ENCODE data around the gene USP36. TPM values are rescaled to one million over a fixed set of nuclear protein-coding genes. Genes with fewer than 3 reads are reported as not detected.

USP36 gene
- total and polyA plus RNA-seq, 7 donors, result 6.7 to 49.3 (median 25.5) TPM

DNA sequence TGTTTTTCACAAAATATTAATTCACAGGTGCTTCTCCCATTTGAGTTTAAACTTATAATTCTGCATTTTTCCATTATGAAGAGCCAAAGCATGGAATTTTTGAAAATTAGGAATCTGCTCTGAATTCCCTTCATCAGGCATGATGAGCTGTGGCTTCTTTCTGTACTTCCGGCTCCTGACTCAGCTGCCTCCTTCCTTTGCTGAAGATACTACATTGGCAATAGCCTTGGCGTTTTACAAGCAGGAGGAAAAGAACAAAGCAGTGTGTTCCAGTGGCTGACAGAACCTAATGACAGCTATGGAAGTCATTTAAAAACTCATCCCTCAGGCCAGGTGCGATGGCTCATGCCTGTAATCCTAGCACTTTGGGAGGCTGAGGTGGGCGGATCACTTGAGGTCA, 18.4 kb upstream of the USP36 start:
- H3K36me3 ChIP-seq, result peaks cover 12 to 73% (median 28%) of the 10 kb centered on the region in 4 donors
- intact Hi-C loops (cut with DNase I), result no loop called here
- H3K4me3 ChIP-seq, result no peak overlapping the region
- H3K4me1 ChIP-seq, result peaks cover 0 to 19% (median 14%) of the 10 kb centered on the region in 4 donors
- no peak for DNase-seq
- no peaks in the 10 kb centered on the region for H3K27me3 ChIP-seq
- H3K9me3 ChIP-seq, result no peaks in the 10 kb centered on the region
- H3K27ac ChIP-seq, result no peak overlapping the region
- TF ChIP-seq, protein P1, sequence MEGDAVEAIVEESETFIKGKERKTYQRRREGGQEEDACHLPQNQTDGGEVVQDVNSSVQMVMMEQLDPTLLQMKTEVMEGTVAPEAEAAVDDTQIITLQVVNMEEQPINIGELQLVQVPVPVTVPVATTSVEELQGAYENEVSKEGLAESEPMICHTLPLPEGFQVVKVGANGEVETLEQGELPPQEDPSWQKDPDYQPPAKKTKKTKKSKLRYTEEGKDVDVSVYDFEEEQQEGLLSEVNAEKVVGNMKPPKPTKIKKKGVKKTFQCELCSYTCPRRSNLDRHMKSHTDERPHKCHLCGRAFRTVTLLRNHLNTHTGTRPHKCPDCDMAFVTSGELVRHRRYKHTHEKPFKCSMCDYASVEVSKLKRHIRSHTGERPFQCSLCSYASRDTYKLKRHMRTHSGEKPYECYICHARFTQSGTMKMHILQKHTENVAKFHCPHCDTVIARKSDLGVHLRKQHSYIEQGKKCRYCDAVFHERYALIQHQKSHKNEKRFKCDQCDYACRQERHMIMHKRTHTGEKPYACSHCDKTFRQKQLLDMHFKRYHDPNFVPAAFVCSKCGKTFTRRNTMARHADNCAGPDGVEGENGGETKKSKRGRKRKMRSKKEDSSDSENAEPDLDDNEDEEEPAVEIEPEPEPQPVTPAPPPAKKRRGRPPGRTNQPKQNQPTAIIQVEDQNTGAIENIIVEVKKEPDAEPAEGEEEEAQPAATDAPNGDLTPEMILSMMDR (IDR thresholded peaks at IDR 0.05), result no peak
- TF ChIP-seq EP300 (IDR thresholded peaks at IDR 0.05), result no peak
- no peak for TF ChIP-seq POLR2AphosphoS5 (IDR thresholded peaks at IDR 0.05)
- TF ChIP-seq POLR2A (IDR thresholded peaks at IDR 0.05), result no peak
- 85 to 91% methylated on average over 4 of the region's 4 CpGs for WGBS, 2 donors

DNA sequence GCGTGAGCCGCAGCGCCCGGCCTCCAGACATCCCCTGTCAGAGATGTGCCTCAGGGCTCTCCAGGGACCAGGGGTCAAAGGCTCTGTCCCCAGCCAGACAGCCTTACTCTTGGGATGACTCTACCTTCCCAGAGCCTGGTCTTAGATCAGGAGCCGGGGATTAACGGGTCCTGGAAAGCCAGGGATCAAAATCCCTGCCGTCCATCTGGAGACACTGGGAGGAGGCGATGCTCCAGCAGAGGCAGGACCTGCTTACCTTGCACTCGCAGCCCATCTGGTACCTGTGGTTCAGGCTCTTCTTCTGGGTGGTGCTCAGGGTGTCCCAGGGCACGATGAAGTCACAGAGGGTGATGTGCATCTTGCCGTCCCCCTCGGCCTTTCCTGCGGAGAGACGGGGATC, 16.7 kb upstream of the USP36 start:
- TF ChIP-seq EP300 (IDR thresholded peaks at IDR 0.05), result no peak
- no peak for TF ChIP-seq POLR2AphosphoS5 (IDR thresholded peaks at IDR 0.05)
- TF ChIP-seq POLR2A (IDR thresholded peaks at IDR 0.05), result no peak
- TF ChIP-seq, protein P1 (IDR thresholded peaks at IDR 0.05), result no peak
- peaks cover 0 to 11% (median 9%) of the 10 kb centered on the region in 4 donors for H3K4me1 ChIP-seq
- peaks cover 12 to 75% (median 31%) of the 10 kb centered on the region in 4 donors for H3K36me3 ChIP-seq
- H3K27ac ChIP-seq, result no peak overlapping the region
- no peak for DNase-seq
- intact Hi-C loops (cut with DNase I), result no loop called here
- no peaks in the 10 kb centered on the region for H3K27me3 ChIP-seq
- 93 to 96% methylated on average over 14 of the region's 14 CpGs for WGBS, 2 donors
- H3K9me3 ChIP-seq, result no peaks in the 10 kb centered on the region
- no peak overlapping the region for H3K4me3 ChIP-seq

DNA sequence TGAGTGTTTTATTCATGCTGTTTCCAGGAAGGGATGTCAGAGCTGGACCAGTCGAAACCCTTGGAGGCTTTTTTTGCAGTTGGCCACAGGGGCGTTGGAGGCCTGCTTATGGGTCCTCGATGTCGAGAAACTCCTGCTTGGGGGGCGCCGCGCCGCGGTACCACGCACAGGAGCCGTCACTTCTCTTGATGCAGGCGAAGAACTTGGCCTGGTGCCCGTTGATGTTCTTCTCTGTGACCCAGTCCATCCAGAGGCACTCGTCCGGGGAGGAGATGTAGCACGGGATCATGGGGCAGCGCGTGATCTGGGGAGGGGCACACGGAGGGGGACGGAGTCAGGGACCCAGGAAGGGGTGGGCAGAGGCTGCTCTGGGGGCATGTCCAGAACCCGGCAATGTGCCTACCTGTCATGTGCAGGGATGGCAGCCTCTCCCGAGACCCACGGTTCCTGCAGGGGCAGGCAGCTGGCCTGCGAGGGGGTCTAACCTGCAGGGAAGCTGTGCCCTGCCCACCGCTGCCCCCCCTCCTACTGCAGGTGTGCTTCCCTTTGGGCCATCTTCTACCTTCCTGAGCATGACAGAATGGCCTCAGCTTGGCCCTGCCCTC, 15.0 kb upstream of the USP36 start:
- WGBS, 2 donors, result 94% methylated on average over 25 of the region's 25 CpGs
- TF ChIP-seq POLR2AphosphoS5 (IDR thresholded peaks at IDR 0.05) (no peak), POLR2A (IDR thresholded peaks at IDR 0.05) (no peak), EP300 (IDR thresholded peaks at IDR 0.05) (no peak)
- TF ChIP-seq, protein P1 (IDR thresholded peaks at IDR 0.05), result no peak
- no peak overlapping the region for H3K4me3 ChIP-seq
- H3K27me3 ChIP-seq, result no peaks in the 10 kb centered on the region
- no peaks in the 10 kb centered on the region for H3K4me1 ChIP-seq
- intact Hi-C loops (cut with DNase I), result no loop called here
- DNase-seq, result no peak
- peaks cover 12 to 78% (median 31%) of the 10 kb centered on the region in 4 donors for H3K36me3 ChIP-seq
- no peaks in the 10 kb centered on the region for H3K9me3 ChIP-seq
- no peak overlapping the region for H3K27ac ChIP-seq

DNA sequence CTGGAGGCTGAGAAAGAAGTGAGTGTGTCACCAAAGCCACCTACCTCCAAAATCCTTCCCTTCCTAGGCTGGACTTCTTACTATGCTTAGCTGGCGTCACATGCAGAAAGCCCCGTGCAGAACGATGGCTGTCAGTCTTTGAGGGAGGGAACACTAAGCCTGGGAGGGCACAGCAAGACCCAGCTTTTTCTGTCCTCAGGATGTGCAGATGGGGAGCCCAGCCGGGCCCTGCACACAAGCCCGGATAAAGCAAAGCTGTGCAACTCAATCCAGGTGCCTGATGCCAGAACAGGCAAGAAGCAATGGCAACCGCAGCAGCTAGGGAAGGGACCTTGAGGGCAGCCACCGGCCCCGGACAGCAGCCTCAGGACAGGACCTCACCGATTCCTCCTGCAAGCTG, 13.9 kb upstream of the USP36 start:
- Histone ChIP-seq H3K27ac (no peak overlapping the region), H3K4me1 (no peaks in the 10 kb centered on the region), H3K9me3 (no peaks in the 10 kb centered on the region), H3K4me3 (no peak overlapping the region), H3K27me3 (no peaks in the 10 kb centered on the region), H3K36me3 (peaks cover 12 to 70% (median 31%) of the 10 kb centered on the region in 4 donors)
- intact Hi-C loops (cut with DNase I), result no loop called here
- peak in 1 of 4 donors; percentile 10 for TF ChIP-seq POLR2AphosphoS5 (IDR thresholded peaks at IDR 0.05)
- no peak for TF ChIP-seq EP300 (IDR thresholded peaks at IDR 0.05)
- no peak for DNase-seq
- WGBS, 2 donors, result 69 to 84% methylated on average over 9 of the region's 9 CpGs

DNA sequence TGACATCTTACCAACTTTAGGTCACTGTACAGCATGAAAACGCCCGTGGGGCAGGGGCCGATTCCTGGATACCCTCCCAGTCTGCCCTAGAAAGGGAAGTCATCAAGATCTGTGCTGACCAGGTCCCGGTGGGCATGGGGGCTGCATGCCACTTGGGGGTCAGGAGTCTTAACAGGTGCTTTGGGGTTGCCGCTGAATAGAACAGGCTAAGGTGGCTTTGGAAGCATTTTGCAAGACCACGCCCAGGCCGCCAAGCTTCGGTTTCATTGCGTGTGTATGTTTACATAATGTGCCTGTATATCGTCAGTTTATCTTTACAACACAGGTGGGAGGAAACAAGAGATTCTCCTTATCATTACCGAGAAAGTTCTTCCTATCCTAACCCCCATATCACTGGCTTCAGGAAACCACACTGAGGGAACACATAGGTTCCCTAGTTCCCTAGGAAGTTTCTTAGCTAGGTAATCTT, 13.3 kb upstream of the USP36 start:
- TF ChIP-seq POLR2AphosphoS5 (IDR thresholded peaks at IDR 0.05) (no peak), POLR2A (IDR thresholded peaks at IDR 0.05) (no peak), EP300 (IDR thresholded peaks at IDR 0.05) (no peak)
- TF ChIP-seq, protein P1 (IDR thresholded peaks at IDR 0.05), result no peak
- WGBS, 2 donors, result 16 to 48% methylated on average over 11 of the region's 11 CpGs
- intact Hi-C loops (cut with DNase I), result no loop called here
- Histone ChIP-seq H3K27ac (no peak overlapping the region), H3K4me1 (no peaks in the 10 kb centered on the region), H3K27me3 (no peaks in the 10 kb centered on the region), H3K9me3 (no peaks in the 10 kb centered on the region), H3K4me3 (no peak overlapping the region), H3K36me3 (peaks cover 12 to 69% (median 31%) of the 10 kb centered on the region in 4 donors)
- no peak for DNase-seq
